GM12873 (cell line): ENCODE measurements around the gene IGF2BP1.

Source experiments
- TF ChIP-seq, protein P1 (sequence below): IDR thresholded peaks from 2 replicates; pipeline ENCODE4 v1.5.1; 2012; ENCODE audit warnings: low read depth, mild to moderate bottlenecking, moderate library complexity, low read length, control low read depth; ENCODE audit not compliant: insufficient read depth; ENCODE audit errors: missing control alignments

IGF2BP1 gene

GRCh38 chr17:49038544-49038943, 41.4 kb downstream of the IGF2BP1 start:
- TF ChIP-seq, protein P1, sequence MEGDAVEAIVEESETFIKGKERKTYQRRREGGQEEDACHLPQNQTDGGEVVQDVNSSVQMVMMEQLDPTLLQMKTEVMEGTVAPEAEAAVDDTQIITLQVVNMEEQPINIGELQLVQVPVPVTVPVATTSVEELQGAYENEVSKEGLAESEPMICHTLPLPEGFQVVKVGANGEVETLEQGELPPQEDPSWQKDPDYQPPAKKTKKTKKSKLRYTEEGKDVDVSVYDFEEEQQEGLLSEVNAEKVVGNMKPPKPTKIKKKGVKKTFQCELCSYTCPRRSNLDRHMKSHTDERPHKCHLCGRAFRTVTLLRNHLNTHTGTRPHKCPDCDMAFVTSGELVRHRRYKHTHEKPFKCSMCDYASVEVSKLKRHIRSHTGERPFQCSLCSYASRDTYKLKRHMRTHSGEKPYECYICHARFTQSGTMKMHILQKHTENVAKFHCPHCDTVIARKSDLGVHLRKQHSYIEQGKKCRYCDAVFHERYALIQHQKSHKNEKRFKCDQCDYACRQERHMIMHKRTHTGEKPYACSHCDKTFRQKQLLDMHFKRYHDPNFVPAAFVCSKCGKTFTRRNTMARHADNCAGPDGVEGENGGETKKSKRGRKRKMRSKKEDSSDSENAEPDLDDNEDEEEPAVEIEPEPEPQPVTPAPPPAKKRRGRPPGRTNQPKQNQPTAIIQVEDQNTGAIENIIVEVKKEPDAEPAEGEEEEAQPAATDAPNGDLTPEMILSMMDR, result no peak

GRCh38 chr17:49041527-49041926, 44.3 kb downstream of the IGF2BP1 start:
- TF ChIP-seq, protein P1, result no peak

DNA sequence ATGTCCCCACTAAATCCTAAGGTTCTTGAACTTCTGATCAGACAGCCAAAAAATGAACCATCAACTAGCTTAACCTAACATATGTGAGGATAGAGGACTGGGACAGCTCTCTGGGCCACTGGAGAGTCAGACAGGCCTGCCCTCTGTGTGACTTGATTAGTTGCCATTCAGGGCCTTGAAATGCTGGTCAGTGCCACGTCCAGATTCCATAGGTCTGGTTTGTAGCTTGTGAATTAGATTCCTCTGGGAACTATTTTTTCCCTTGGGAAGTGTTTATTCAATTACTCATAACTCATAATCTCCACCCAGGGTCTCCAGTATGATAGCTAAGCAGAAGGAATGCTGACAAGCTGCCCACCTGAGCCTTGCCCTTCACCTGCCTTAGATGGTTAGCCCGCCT, 48.2 kb downstream of the IGF2BP1 start:
- TF ChIP-seq, protein P1, result no peak

DNA sequence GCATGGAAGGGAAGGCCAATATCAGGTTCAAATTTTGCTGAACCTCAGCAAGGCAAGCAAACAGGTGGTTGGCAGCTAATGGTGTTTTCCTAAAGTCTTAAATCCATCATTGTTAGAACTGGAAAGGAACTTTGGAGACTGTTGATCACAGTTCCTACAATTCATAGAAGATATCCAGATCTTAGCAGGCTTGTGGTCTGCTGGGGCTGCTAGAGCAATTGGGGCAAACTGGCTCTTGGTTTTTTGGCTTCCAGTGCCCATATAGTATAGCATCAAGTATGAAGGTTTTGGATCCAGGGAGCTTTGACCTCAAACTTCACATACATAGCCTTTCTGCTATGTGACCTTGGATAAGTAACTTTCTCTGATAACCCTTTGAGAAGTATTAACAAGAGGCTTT, 49.7 kb downstream of the IGF2BP1 start:
- TF ChIP-seq, protein P1, result no peak

- TF ChIP-seq, protein P1, result no peak
Measured at GRCh38 chr17:49049265-49049664, 52.1 kb downstream of the IGF2BP1 start.

- TF ChIP-seq, protein P1, result no peak
Measured at GRCh38 chr17:49050611-49051010, 53.4 kb downstream of the IGF2BP1 start.

DNA sequence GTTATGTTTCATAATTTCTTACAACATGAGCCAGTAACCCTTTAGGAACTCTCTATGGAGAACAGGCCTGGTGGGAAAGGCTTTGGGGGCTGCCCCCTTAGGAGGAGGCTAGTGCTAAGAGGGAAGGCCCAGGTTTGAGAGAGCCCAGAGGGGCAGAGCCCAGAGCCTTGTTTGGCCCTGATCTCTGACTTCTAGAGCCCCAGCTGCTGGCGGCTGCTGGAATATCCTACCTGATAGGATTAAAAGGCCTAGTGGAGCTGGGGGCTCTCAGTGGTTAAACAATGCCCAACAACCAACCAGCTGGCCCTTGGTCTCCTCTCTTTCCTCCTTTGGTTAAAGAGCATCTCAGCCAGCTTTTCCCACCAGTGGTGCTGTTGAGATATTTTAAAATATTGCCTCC, 54.1 kb downstream of the IGF2BP1 start:
- TF ChIP-seq, protein P1, result no peak

DNA sequence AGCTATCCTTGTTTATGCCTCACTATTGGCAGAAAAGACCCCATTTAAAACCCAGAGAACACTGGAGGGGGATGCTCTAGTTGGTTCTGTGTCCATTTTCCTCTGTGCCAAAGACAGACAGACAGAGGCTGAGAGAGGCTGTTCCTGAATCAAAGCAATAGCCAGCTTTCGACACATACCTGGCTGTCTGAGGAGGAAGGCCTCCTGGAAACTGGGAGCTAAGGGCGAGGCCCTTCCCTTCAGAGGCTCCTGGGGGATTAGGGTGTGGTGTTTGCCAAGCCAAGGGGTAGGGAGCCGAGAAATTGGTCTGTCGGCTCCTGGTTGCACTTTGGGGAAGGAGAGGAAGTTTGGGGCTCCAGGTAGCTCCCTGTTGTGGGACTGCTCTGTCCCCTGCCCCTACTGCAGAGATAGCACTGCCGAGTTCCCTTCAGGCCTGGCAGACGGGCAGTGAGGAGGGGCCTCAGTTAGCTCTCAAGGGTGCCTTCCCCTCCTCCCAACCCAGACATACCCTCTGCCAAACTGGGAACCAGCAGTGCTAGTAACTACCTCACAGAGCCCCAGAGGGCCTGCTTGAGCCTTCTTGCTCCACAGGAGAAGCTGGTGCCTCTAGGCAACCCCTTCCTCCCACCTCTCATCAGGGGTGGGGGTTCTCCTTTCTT, 56.1 kb downstream of the IGF2BP1 start:
- TF ChIP-seq, protein P1, result no peak
